Ectodermal cell (in vitro differentiated cells): ENCODE results near the gene PLB1.
A peak's percentile ranks its signal among the peaks of the same experiment; 100 is the strongest.

Experiments used
- H3K27ac ChIP-seq: 2 replicates; pipeline ENCODE4 v1.7.0; 2013; ENCODE audit warnings: mild to moderate bottlenecking, low read depth, low read length; ENCODE audit not compliant: insufficient read depth, poor library complexity, severe bottlenecking
- H3K27me3 ChIP-seq: 2 replicates; pipeline ENCODE4 v1.7.0; 2013; ENCODE audit warnings: mild to moderate bottlenecking, low read length; ENCODE audit not compliant: insufficient read depth, control insufficient read depth, poor library complexity, severe bottlenecking
- H3K36me3 ChIP-seq: one replicate; pipeline ENCODE4 v1.7.0; 2013; ENCODE audit warnings: low read length; ENCODE audit not compliant: control insufficient read depth, insufficient read depth
- H3K4me1 ChIP-seq: one replicate; pipeline ENCODE4 v1.7.0; 2013; ENCODE audit warnings: low read length; ENCODE audit not compliant: control insufficient read depth, insufficient read depth
- H3K4me3 ChIP-seq: 2 replicates; pipeline ENCODE4 v1.7.0; 2013; ENCODE audit warnings: low read depth, low read length, control low read depth; ENCODE audit not compliant: insufficient read depth
- H3K9me3 ChIP-seq: 2 replicates; pipeline ENCODE4 v1.7.0; 2013; ENCODE audit warnings: mild to moderate bottlenecking, low read length, moderate library complexity; ENCODE audit not compliant: control insufficient read depth
- WGBS, 2 experiments: methylation state at CpG; one replicate each; pipeline ENCODE4 v1.1.7; 2013; ENCODE audit warnings: missing lambda C conversion rate in 2 of 2; 5-methylcytosine and 5-hydroxymethylcytosine counted together

PLB1 gene

DNA sequence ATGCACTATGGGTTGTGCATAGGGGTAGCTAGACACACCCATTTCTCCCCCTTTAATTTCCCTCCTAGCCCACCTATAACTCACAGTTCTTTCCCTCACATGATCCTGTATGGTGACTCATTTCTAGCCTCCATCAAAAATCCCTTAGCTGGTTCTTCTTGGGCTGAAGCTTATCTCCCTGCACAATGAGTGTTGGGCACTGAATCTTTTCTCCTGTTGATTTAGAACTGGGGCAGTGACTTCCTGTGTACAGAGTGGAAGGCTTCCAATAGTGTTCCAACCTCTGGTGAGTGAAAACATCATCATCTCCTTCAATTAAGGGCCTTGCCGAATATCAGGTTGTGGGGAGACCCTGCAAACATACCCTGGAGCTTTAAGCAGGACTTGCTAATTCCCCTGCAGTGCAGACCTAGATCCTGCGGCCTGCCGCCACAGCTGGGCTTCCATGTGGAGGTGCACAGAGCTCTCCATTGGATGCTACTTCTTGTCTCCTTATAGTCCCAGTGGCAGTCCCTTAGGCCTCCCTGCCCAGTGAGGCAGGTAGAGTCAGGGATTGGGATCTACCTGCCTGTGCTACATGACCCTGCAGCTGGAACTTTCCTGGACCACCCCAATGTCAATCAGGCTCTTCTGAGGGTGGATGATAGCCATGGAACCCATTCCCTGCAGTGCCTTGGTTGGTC is 121.8 kb downstream of the PLB1 start:
- peaks cover 14% of the 10 kb centered on the region for H3K27me3 ChIP-seq
- no peak overlapping the region for H3K27ac ChIP-seq
- peaks cover 7% of the 10 kb centered on the region for H3K4me1 ChIP-seq
- H3K4me3 ChIP-seq, result no peak overlapping the region
- no peaks in the 10 kb centered on the region for H3K36me3 ChIP-seq
- no peaks in the 10 kb centered on the region for H3K9me3 ChIP-seq
- WGBS, 2 experiments, result 96 to 98% methylated on average over 3 of the region's 3 CpGs

DNA sequence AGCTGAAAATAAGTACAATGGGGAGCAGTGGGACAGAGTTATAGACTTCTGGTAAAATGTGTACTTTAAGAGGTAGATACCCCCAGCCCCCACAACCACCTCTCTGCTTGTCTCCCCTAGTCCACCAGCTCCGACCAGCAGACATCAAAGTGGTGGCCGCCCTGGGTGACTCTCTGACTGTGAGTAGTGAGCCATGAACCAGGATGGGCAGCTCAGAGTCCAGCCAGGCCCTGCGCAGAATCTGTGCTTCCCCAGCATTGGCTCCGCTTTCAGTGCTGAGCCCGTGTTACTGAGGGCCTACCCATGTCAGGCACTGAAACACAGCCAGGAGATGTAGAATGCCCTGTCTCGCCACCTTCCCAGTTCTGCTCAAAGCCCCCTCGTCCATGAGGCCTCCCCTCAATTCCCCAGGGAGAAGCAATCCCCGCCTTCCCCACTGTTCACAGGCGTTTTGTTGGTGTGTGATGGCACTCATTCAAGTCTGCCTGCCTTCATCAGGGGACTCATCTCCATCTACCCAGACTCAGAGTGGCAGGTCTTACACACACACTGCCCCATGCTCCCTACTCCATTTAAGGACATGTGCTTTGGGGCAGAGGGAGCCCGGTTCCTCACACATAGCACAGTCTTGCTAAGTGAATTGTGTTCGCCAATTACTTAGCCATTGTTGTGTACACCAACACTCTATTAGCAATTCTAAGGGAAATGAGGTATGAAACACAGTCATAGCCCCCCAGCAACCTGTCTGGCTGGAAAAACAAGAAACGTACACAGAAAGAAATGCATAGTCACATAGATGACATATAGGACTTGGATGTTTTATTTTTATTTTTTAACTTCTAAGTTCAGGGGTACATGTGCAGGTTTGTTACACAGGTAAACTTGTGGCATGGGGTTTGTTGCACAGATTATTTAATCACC is 122.6 kb downstream of the PLB1 start:
- H3K27me3 ChIP-seq, result peaks cover 21% of the 10 kb centered on the region
- no peak overlapping the region for H3K4me3 ChIP-seq
- no peak overlapping the region for H3K27ac ChIP-seq
- H3K4me1 ChIP-seq, result peaks cover 7% of the 10 kb centered on the region
- H3K9me3 ChIP-seq, result no peaks in the 10 kb centered on the region
- WGBS, 2 experiments, result 88 to 91% methylated on average over 12 of the region's 12 CpGs
- H3K36me3 ChIP-seq, result no peaks in the 10 kb centered on the region

DNA sequence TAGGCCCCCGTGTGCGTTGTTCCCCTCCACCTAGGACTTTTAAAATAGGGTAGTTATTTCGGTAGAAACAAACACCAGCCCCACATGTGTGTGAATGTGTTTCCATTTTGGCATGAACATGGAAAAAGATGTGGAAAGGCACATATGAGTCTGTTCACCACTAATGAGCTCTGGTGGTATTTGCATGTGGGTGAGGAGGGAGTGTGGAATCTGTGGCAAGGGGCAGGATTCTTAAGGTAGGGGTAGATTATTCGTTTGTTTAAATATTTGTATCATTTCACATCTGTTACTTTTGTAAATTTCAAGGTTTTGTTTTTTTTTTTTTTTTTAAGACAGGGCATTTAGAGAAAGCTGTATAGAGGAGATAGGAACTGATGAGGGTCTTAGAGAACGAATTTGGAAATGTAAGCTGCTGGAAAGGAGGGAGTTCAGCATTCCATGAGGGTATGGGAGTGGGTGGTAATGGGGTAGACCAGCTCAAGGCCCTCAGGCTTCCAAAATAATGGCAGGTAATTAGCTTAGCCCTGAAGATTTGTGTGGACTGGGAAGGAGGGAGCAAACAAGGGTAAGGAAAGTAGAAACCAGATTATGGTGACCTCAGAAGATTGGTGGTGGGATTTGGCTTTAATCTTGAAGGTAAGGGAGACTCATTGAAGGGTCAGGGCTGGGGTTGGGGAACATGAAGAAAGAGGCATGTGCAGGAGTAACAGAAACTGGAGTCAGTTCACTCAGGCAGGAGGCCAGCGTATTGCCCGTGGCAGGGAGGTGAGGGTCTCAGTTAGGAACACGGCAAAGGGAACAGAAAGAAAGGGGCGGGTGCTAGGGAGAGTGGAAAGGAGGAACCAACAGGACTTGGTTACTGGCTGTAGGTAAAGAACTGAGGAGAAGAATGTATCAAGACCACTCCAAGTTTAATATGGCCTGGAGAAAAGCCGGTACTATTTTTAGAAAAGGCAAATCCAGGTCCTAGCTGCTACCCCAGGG is 123.6 kb downstream of the PLB1 start:
- H3K4me3 ChIP-seq, result no peak overlapping the region
- H3K36me3 ChIP-seq, result no peaks in the 10 kb centered on the region
- whole genome bisulfite sequencing, 2 experiments, result 90 to 94% methylated on average over 8 to 10 of the region's 10 CpGs
- H3K4me1 ChIP-seq, result peaks cover 7% of the 10 kb centered on the region
- no peak overlapping the region for H3K27ac ChIP-seq
- H3K9me3 ChIP-seq, result no peaks in the 10 kb centered on the region
- H3K27me3 ChIP-seq, result peaks cover 22% of the 10 kb centered on the region

DNA sequence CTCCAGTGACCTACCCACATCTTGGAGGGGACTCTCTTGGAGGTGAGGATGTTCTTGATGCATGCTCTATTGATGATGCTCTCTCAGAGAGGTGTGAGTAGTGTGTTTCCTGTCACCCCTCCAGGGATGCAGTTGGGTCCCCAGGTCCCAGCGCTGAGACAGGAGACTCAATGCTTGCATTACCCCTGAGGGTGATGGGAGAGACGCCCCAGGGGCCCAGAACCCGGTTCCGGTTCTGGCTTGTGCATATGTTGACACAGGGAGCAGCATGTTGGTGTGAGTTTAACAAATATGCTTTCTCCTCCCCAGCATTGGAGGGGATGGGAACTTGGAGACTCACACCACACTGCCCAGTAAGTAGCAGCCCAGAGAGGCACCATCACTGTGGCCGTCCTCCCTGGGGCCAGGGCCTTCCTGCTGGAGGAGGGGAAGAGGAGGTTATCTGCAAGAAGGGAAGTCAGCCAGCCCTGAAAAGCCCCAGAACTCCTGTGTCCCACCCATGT is 124.5 kb downstream of the PLB1 start:
- Histone ChIP-seq H3K9me3 (no peaks in the 10 kb centered on the region), H3K27ac (no peak overlapping the region), H3K4me3 (no peak overlapping the region), H3K4me1 (peaks cover 13% of the 10 kb centered on the region), H3K27me3 (peaks cover 22% of the 10 kb centered on the region), H3K36me3 (no peaks in the 10 kb centered on the region)
- WGBS, 2 experiments, result 94 to 98% methylated on average over 5 of the region's 5 CpGs

DNA sequence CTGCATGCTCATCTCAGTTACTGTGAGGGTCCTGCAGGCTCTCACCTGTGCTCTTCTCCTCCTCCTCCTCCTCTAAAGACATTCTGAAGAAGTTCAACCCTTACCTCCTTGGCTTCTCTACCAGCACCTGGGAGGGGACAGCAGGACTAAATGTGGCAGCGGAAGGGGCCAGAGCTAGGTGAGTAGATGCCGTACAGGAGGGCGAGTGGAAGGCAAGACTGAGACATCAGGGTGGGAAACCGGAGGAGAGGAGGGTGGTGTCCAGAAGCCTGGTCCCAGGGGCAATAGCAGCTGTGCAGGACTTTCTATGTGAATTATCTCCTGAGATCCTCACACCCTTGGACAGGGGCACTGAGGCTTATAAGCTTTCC is 124.9 kb downstream of the PLB1 start:
- H3K4me3 ChIP-seq, result no peak overlapping the region
- WGBS, 2 experiments, result 94 to 96% methylated on average over 4 of the region's 4 CpGs
- H3K27me3 ChIP-seq, result peaks cover 22% of the 10 kb centered on the region
- peaks cover 17% of the 10 kb centered on the region for H3K4me1 ChIP-seq
- H3K9me3 ChIP-seq, result no peaks in the 10 kb centered on the region
- no peak overlapping the region for H3K27ac ChIP-seq
- no peaks in the 10 kb centered on the region for H3K36me3 ChIP-seq

DNA sequence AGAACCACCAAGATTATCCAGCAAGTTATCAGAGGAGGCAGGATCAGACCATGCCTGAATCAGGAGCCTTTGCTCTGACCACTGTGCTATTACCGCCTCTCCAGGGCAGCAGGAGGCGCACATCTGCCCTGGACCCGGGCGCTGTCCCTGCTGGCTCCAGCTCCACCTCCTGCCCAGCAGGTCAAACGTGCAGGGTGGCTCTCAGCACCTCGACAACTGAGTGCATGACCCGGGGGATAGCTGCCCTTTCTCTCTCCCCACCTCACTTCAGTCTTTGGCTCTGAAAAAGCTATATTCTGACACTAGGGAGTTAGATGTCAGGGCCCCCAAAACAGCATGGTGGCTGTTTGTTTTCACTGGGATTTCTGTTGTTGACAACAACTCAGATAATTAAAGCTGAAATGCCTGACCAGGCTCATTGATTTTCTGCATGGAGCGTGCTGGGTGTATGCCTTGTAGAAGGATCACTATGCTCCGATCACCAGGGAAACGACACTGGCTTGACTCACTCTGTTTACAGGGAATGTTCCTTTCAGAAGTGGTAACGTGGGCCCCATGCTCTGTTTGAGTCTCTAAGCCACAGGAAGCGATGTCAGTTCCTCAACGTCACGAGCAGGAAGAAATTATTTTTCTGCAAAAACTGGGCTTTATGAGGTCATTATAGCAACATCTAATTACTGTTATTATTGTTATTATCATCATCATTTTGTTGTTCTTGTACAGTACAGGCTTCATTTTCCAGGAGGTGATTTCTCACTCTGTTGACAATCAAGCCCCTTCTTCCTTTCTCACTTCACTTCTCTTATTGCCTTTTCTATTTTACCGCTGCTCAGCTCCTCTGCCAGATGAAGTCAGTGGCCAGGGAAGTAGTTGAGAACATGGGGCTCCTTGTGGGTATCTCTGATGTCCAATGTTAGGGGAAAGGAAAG is 125.6 kb downstream of the PLB1 start:
- Histone ChIP-seq H3K9me3 (no peaks in the 10 kb centered on the region), H3K4me1 (peaks cover 17% of the 10 kb centered on the region), H3K36me3 (no peaks in the 10 kb centered on the region), H3K4me3 (no peak overlapping the region), H3K27ac (peak overlapping the region; percentile 50), H3K27me3 (peaks cover 22% of the 10 kb centered on the region)
- 27 to 30% methylated on average over 13 to 14 of the region's 15 CpGs for WGBS, 2 experiments

DNA sequence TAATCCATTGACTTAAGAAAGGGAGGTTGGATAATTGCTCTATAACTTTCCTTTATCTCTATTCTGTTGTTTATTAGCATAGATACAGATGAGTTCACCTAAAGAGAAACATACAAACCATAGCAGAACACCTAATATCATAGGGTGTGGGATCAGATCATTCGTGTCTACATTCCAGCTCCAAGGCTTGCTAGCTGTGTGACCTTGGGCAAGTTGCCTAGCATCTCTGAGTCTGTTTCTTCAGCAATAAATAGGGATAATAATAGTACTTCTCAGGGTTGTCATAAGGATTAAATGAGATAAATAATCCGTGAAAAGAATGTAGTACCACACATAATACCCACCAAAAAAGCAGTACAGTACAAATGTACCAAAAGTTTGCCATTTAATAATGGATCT is 126.2 kb downstream of the PLB1 start:
- Histone ChIP-seq H3K27me3 (peaks cover 22% of the 10 kb centered on the region), H3K36me3 (no peaks in the 10 kb centered on the region), H3K9me3 (no peaks in the 10 kb centered on the region), H3K4me1 (peaks cover 17% of the 10 kb centered on the region), H3K27ac (peak overlapping the region; percentile 50), H3K4me3 (no peak overlapping the region)
- 86 to 100% methylated on average over 1 to 2 of the region's 2 CpGs for WGBS, 2 experiments

DNA sequence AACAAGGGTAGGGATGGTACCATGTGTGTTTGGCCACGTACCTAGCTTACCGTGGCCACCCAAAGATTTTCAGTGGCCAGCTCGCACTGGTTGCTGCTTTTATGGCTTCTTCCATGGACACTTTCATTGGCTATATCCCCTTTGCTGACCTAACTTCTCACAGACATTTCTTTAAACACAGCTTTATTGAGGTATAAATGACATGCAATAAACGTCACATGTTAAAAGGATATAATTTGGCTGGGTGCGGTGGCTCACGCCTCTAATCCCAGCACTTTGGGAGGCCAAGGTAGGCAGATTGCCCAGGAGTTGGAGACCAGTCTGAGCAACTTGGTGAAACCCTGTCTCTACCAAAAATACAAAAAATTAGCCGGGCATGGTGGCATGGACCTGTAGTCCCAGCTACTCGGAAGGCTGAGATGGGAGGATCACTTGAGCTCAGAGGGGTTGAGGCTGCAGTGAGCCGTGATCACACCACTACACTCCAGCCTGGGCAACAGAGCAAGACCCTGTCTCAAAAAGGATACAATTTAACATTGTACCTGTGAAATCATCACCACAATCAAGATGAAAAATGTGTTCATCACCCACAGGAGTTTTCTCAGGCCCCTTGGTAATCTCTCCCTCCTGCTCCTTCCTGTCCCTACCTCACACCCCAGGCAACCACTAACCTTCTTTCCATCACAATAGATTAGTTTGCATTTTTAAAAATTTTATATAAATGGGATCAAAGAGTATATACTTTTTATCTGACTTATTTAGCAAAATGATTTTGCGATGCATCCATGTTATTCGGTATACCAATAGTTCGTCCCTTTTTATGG is 127.9 kb downstream of the PLB1 start:
- Histone ChIP-seq H3K4me1 (peaks cover 17% of the 10 kb centered on the region), H3K27ac (no peak overlapping the region), H3K9me3 (no peaks in the 10 kb centered on the region), H3K36me3 (no peaks in the 10 kb centered on the region), H3K4me3 (no peak overlapping the region), H3K27me3 (peaks cover 22% of the 10 kb centered on the region)
- 96 to 97% methylated on average over 12 of the region's 12 CpGs for WGBS, 2 experiments
